ENCODE measurements around the gene FDX1. TPM values are rescaled to one million over a fixed set of nuclear protein-coding genes. Genes with fewer than 3 reads are reported as not detected.

FDX1 gene
- total RNA-seq, 2 donors from 2014 or later = 12.8 to 21.2 TPM

DNA sequence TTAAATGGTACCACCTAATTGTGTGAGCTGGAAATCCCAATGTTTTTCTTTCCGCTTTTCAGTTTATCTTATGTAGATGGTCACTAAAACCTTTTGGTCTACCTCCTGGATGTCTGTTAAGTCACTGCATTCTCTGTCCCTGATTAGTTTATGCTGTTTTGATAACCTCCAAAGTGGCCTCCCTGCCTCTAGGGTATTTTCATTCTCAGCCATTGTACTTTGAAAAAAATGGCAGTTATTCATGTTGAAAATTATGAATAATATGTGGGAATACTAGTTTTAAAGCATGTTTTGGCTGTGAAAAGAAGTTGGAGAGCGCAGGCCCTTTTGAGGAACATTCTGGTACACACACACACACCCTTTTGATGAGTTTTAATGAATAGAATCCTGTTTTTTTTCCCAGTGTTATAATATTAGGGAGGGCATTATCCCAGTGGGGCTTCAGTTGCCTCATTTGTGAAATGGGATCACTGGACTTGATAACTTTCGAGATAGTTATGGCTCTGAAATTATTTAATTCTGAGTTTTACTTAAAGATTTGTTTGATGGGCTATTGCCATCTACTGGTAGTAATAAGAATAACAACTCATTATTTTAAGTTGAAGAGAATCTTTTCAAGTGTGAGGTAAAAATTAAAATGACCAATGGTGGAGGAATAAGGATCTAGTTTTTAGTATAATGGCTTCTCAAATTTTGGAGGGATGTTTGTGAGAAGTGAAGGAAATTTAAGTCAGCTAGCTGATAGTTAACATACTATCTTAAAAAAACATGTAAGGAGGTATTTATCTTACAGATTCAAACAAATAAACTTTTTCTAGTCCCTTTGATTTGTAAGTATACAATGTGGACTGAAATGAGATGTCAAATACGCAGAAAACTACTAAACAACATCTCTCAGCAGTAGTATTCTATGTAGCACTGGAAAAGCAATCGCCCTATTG is 3.9 kb downstream of the FDX1 start:
- Histone ChIP-seq H3K4me1 (replicated peaks) (no peaks in the 10 kb centered on the region), H3K4me3 (no peak overlapping the region), H3K27me3 (replicated peaks; ENCODE audit: insufficient read depth) (no peaks in the 10 kb centered on the region), H3K27ac (no peak overlapping the region), H3K36me3 (no peaks in the 10 kb centered on the region), H3K9me3 (no peaks in the 10 kb centered on the region)
- intact Hi-C loops (cut with DNase I) = loop anchor here (5.0 to 10.0 kb wide), 3 partner anchors 61 to 231 kb away; partner anchors contain the start of gene RDX
- TF ChIP-seq CTCF (IDR thresholded peaks at IDR 0.05) = peak; percentile 17 to 67 (median 54)
- TF ChIP-seq POLR2A (IDR thresholded peaks at IDR 0.05) = no peak
- no peak for TF ChIP-seq POLR2AphosphoS5 (IDR thresholded peaks at IDR 0.05)
- DNase-seq (ENCODE audit: low spot score) = no peak
- 59% methylated on average over 5 of the region's 5 CpGs for WGBS

- intact Hi-C loops (cut with DNase I) = loop anchor here (5.0 to 10.0 kb wide), 3 partner anchors 63 to 233 kb away; partner anchors contain the start of gene RDX
- 92% methylated on average over 8 of the region's 8 CpGs for WGBS
- H3K4me3 ChIP-seq = no peak overlapping the region
- H3K27me3 ChIP-seq (replicated peaks; ENCODE audit: insufficient read depth) = no peaks in the 10 kb centered on the region
- no peak overlapping the region for H3K27ac ChIP-seq
- DNase-seq (ENCODE audit: low spot score) = no peak
- no peaks in the 10 kb centered on the region for H3K36me3 ChIP-seq
- no peaks in the 10 kb centered on the region for H3K4me1 ChIP-seq (replicated peaks)
- TF ChIP-seq CTCF (IDR thresholded peaks at IDR 0.05) (peak in 1 of 4 experiments; percentile 33), POLR2A (IDR thresholded peaks at IDR 0.05) (no peak)
- no peaks in the 10 kb centered on the region for H3K9me3 ChIP-seq
These were observed 5.4 kb downstream of the FDX1 start for GRCh38 chr11:110434952-110435779.

- no peaks in the 10 kb centered on the region for H3K36me3 ChIP-seq
- no peaks in the 10 kb centered on the region for H3K4me1 ChIP-seq (replicated peaks)
- no peaks in the 10 kb centered on the region for H3K27me3 ChIP-seq (replicated peaks; ENCODE audit: insufficient read depth)
- no peak for DNase-seq (ENCODE audit: low spot score)
- intact Hi-C loops (cut with DNase I) = loop anchor here (10.0 kb wide), 1 partner anchor 141 kb away; the partner anchor contains the start of gene RDX
- no peaks in the 10 kb centered on the region for H3K9me3 ChIP-seq
- TF ChIP-seq POLR2AphosphoS5 (IDR thresholded peaks at IDR 0.05) = no peak
- TF ChIP-seq POLR2A (IDR thresholded peaks at IDR 0.05) = no peak
- TF ChIP-seq CTCF (IDR thresholded peaks at IDR 0.05) = no peak
- H3K4me3 ChIP-seq = no peak overlapping the region
- no peak overlapping the region for H3K27ac ChIP-seq
- WGBS = 61% methylated on average over 8 of the region's 8 CpGs
These were observed 6.3 kb downstream of the FDX1 start for GRCh38 chr11:110435780-110436717.

DNA sequence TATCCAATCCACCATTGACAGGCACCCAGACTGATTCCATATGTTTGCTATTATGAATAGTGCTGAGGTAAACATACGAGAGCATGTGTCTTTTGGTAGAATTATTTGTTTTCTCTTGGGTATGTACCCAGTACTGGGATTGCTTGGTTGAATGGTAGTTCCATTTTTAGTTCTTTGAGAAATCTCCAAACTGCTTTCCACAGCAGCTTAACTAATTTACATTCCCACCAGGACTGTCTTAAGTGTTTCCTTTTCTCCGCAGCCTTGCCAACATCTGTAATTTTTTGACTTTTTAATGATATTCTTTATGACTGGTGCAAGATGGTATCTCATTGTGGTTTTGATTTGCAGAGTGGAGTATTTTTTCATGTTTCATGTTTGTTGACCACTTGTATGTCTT is 8.3 kb downstream of the FDX1 start:
- H3K27ac ChIP-seq = no peak overlapping the region
- H3K4me1 ChIP-seq (replicated peaks) = no peaks in the 10 kb centered on the region
- no peaks in the 10 kb centered on the region for H3K9me3 ChIP-seq
- intact Hi-C loops (cut with DNase I) = loop anchor here (10.0 kb wide), 1 partner anchor 143 kb away; the partner anchor contains the start of gene RDX
- H3K4me3 ChIP-seq = no peak overlapping the region
- TF ChIP-seq CTCF (IDR thresholded peaks at IDR 0.05) = no peak
- no peak for TF ChIP-seq POLR2AphosphoS5 (IDR thresholded peaks at IDR 0.05)
- TF ChIP-seq POLR2A (IDR thresholded peaks at IDR 0.05) = no peak
- no peak for DNase-seq (ENCODE audit: low spot score)
- no peaks in the 10 kb centered on the region for H3K27me3 ChIP-seq (replicated peaks; ENCODE audit: insufficient read depth)
- WGBS = 80% methylated on average over 2 of the region's 2 CpGs
- H3K36me3 ChIP-seq = no peaks in the 10 kb centered on the region
